PFSK-1 (cell line): Measurements from ENCODE around the gene CYP2C9.

Experiments used
- FOXP2 ChIP-seq: optimal IDR thresholded peaks from 2 replicates; pipeline ENCODE3; 2011; ENCODE audit warnings: borderline replicate concordance, control low read depth, inconsistent platforms; ENCODE audit not compliant: insufficient read depth; ENCODE audit errors: extremely low read length, extremely low read depth
- POLR2AphosphoS5 ChIP-seq: IDR thresholded peaks from 2 replicates; pipeline ENCODE4 v1.6.1; 2012; ENCODE audit warnings: low read depth, mild to moderate bottlenecking, control low read depth, low read length, moderate library complexity
- REST ChIP-seq, 2 experiments: IDR thresholded peaks; 2 replicates each; pipeline versions ENCODE4 v1.6.1 to v1.8.0; 2011 to 2012; ENCODE audit warnings: low read depth in 2 of 2, low read length in 2 of 2, control low read depth in 1 of 2, inconsistent platforms in 1 of 2, mild to moderate bottlenecking in 1 of 2, moderate library complexity in 1 of 2; ENCODE audit not compliant: insufficient read depth in 1 of 2
- SIN3A ChIP-seq: IDR thresholded peaks from 2 replicates; pipeline ENCODE4 v1.6.1; 2012; ENCODE audit warnings: mild to moderate bottlenecking, low read length, moderate library complexity, borderline replicate concordance; ENCODE audit not compliant: insufficient read depth
- TAF1 ChIP-seq: IDR thresholded peaks from 2 replicates; pipeline ENCODE4 v1.6.1; 2012; ENCODE audit warnings: low read length, control low read depth, borderline replicate concordance; ENCODE audit not compliant: insufficient read depth

Gene CYP2C9

GRCh38 chr10:94989192-94989591 lies 50.7 kb downstream of the CYP2C9 start:
- no peak for TF ChIP-seq SIN3A
- TF ChIP-seq POLR2AphosphoS5, result no peak
- TF ChIP-seq FOXP2, result no peak
- TF ChIP-seq TAF1, result no peak
- no peak for TF ChIP-seq REST (IDR thresholded peaks at IDR 0.05; ENCODE audit: insufficient read depth in 1 of 2, low read depth in 2 of 2, low read length in 2 of 2)

- TF ChIP-seq TAF1 (no peak), SIN3A (no peak), POLR2AphosphoS5 (no peak), REST (IDR thresholded peaks at IDR 0.05; ENCODE audit: insufficient read depth in 1 of 2, low read depth in 2 of 2, low read length in 2 of 2) (no peak), FOXP2 (no peak)
These were observed 52.9 kb downstream of the CYP2C9 start for GRCh38 chr10:94991243-94991888.

- TF ChIP-seq POLR2AphosphoS5 (no peak), FOXP2 (no peak), REST (IDR thresholded peaks at IDR 0.05; ENCODE audit: insufficient read depth in 1 of 2, low read depth in 2 of 2, low read length in 2 of 2) (no peak), TAF1 (no peak), SIN3A (no peak)
These were observed 54.4 kb downstream of the CYP2C9 start for GRCh38 chr10:94992811-94993210.

GRCh38 chr10:94997741-94998174 lies 59.3 kb downstream of the CYP2C9 start:
- TF ChIP-seq REST (IDR thresholded peaks at IDR 0.05; ENCODE audit: insufficient read depth in 1 of 2, low read depth in 2 of 2, low read length in 2 of 2), result no peak
- TF ChIP-seq TAF1, result no peak
- no peak for TF ChIP-seq FOXP2
- no peak for TF ChIP-seq SIN3A
- no peak for TF ChIP-seq POLR2AphosphoS5
